Measurements from ENCODE around the gene CLIP4.
A peak's percentile ranks its signal among the peaks of the same experiment; 100 is the strongest.

- TF ChIP-seq CTCF (IDR thresholded peaks at IDR 0.05 in 8 of 11, conservative IDR thresholded peaks at IDR 0.05 in 3 of 11) (peak in 2 of 11 experiments; percentile 9 to 12), POLR2AphosphoS5 (IDR thresholded peaks at IDR 0.05) (no peak), POLR2A (IDR thresholded peaks at IDR 0.05) (no peak)
Observed at GRCh38 chr2:29238497-29238896, 123.3 kb downstream of the CLIP4 start.
